Rectal smooth muscle tissue (tissue), 1 donor: ENCODE measurements around the gene TEKT4.
"Not testable (repeated sequence)": the region's sequence is repeated elsewhere in the genome, so short reads cannot be mapped to it uniquely, and the experiment has no call there.

Experiments used
- H3K27ac ChIP-seq: one replicate; pipeline ENCODE4 v1.7.0; 2013; ENCODE audit warnings: low read depth, low read length, inconsistent platforms
- H3K27me3 ChIP-seq: one replicate; pipeline ENCODE4 v1.7.0; 2013; ENCODE audit warnings: low read length; ENCODE audit not compliant: control insufficient read depth, insufficient read depth
- H3K36me3 ChIP-seq: one replicate; pipeline ENCODE4 v1.7.0; 2013; ENCODE audit warnings: low read length; ENCODE audit not compliant: control insufficient read depth, insufficient read depth
- H3K4me1 ChIP-seq: one replicate; pipeline ENCODE4 v1.7.0; 2013; ENCODE audit warnings: low read length; ENCODE audit not compliant: control insufficient read depth, insufficient read depth
- H3K4me3 ChIP-seq: one replicate; pipeline ENCODE4 v1.7.0; 2013; ENCODE audit warnings: low read length
- H3K9ac ChIP-seq: one replicate; pipeline ENCODE4 v1.7.0; 2013; ENCODE audit warnings: low read length

Gene TEKT4

DNA sequence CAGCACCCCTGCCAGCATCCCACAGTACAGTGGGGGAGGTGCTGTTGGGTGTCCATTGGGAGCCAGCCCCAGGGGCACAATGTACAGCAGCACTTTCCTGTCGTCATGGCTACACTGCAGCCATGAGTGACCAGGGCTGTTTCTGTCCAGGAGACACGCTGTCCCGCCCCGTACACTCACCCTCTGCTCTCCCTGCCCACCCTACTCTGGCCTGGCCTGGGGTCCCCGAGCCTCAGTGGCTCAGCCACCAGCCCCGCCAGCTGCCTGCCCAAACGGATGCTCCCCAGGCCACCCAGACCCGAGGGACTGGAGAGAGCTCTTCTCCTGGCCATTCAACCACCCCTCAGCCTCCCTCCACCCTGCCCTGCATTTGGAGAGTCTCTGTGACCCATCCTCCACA is 9.3 kb downstream of the TEKT4 start:
- Histone ChIP-seq H3K27ac (no peak overlapping the region), H3K9ac (no peak overlapping the region), H3K27me3 (no peaks in the 10 kb centered on the region), H3K36me3 (no peaks in the 10 kb centered on the region), H3K4me3 (no peak overlapping the region), H3K4me1 (no peaks in the 10 kb centered on the region)

DNA sequence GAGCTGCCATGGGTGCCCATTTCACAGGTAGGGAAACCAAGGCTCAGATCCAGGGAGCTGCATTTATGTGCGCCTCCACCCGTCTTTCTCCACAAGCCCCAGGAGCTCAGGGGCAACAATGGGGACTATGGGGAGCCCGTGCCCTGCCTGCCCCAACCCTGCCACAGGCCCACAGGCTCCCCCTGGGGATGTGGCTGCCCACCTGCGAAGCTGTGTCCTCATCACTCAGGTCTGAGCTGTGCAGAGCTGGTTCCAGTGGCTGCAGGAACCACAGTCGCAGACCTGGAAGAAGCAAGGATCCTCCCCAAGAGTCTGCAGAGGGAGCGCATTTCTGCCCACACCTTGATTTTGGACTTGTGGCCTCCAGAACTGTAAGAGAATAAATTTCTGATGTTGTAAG is 9.8 kb downstream of the TEKT4 start:
- Histone ChIP-seq H3K36me3 (no peaks in the 10 kb centered on the region), H3K4me3 (no peak overlapping the region), H3K27me3 (no peaks in the 10 kb centered on the region), H3K9ac (no peak overlapping the region), H3K4me1 (no peaks in the 10 kb centered on the region), H3K27ac (no peak overlapping the region)

DNA sequence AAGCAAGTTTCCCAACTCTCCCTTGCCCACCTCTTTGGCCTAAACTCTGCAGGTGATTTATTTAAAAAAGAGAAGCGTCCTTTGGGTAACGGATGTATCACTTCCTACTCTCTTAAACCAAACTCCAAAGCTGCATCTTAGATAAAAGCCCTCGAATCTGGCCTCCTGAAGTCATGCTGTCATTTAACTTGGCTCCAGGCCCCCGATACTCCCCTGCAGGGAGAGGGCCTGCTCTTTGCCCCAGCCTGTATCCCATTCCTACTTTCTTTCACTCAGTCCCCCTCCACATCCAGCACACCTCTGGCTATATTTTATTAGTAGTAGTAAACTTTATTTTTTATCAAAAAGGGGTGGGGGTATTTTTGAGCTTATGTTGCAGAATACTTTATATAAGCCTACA is 19.0 kb downstream of the TEKT4 start:
- no peak overlapping the region for H3K27ac ChIP-seq
- H3K4me3 ChIP-seq = no peak overlapping the region
- H3K4me1 ChIP-seq = no peaks in the 10 kb centered on the region
- H3K27me3 ChIP-seq = no peaks in the 10 kb centered on the region
- H3K36me3 ChIP-seq = no peaks in the 10 kb centered on the region
- H3K9ac ChIP-seq = no peak overlapping the region

DNA sequence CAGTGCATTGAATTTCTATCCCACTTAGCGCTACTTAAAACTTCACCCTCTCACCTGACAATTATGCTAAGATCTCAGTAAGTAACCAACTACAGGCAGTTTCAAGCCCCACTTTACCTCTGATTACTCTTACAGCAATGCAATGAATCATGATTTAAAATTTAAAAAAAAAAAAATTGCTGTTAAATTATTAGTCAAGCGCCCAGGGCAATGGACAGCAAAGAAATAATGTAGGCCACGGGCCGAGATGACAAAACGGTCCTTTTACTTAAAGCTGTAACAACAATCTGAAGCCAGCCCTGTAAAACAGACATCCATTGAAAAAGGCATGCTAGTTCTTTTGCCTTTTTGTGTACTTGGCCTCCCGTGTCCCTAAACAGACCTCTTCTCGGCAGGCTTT is 24.0 kb downstream of the TEKT4 start:
- H3K27me3 ChIP-seq, H3K4me3 ChIP-seq, H3K27ac ChIP-seq, H3K36me3 ChIP-seq, H3K9ac ChIP-seq, H3K4me1 ChIP-seq: not testable (repeated sequence)

DNA sequence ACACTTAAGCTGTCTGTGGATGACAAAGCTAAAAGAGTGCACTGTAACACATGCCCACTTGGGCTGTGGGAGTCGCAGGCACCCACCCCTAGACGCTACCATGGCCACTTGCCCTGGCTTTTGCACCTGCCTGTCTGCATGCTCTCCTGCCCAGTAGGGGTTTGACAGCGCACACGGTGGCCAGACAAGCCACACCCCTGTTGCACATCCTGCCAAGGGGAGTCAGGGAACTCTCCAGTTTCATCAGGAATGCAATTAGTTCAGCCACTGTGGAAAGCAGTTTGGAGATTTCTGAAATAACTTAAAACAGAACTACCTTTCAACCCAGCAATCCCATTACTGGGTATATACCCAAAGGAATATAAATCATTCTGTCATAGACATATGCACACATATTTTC is 35.7 kb downstream of the TEKT4 start:
- H3K27me3 ChIP-seq, H3K36me3 ChIP-seq, H3K4me1 ChIP-seq, H3K27ac ChIP-seq, H3K4me3 ChIP-seq, H3K9ac ChIP-seq: not testable (repeated sequence)

DNA sequence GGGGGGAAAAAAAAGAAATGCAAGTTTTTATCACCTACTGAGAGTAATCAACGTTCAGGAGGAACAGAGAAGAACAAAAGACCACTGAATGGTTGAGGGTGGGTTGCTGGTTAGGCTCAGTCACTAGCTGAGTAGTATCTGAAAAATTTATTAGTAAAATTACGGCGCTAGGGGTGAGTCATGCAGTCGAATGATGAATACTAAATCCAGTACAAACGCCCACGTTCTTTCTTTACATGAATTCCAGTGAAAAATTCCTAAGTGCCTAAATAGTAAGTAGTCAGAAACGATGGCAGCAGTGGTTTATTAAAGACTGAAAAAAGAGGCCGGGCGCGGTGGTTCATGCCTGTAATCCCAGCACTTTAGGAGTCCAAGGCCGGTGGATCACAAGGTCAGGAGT is 52.0 kb downstream of the TEKT4 start:
- Histone ChIP-seq H3K4me1 (no peaks in the 10 kb centered on the region), H3K27ac (no peak overlapping the region), H3K36me3 (no peaks in the 10 kb centered on the region), H3K4me3 (no peak overlapping the region), H3K9ac (no peak overlapping the region), H3K27me3 (no peaks in the 10 kb centered on the region)

DNA sequence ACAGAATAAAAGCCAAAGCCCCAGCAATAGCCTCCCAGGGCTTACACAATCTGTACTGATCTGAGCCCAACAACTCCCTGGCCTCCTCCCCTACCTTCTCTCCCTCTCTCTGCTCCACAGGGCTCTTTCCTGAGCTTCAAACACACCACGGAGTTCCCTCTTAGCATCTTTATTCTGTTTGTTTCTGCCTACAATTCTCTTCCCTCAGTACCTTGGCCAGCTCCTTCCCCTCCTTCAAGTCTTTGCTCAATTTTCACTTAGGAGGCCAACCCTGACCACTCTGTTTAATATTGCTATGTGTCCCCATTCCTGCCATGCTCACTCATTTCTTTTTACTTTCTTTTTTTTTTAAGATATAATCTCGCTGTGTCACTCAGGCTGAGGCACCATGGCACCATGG is 53.8 kb downstream of the TEKT4 start:
- H3K4me1 ChIP-seq, H3K4me3 ChIP-seq, H3K9ac ChIP-seq, H3K27ac ChIP-seq, H3K27me3 ChIP-seq, H3K36me3 ChIP-seq: not testable (repeated sequence)
